OCI-LY7 (cell line): ENCODE measurements around the gene SMPD1. TPM values are rescaled to one million over a fixed set of nuclear protein-coding genes. Genes with fewer than 3 reads are reported as not detected.

Source experiments
- BruUV-seq: library from RNA; stranded (reverse); fragments of 400-500 nt; replicated peaks from 2 replicates; lab custom pipeline; 2021; lab: Mats Ljungman, UMichigan
- CTCF ChIA-PET: fragments of 300-600 bp; sonication (Branson Sonifier 250); formaldehyde crosslinking; loops from one replicate; lab custom pipeline; 2022; ENCODE audit warnings: antibody characterized with exemption; ENCODE audit not compliant: unreplicated experiment; lab: Charles Lee
- POLR2A ChIA-PET: fragments of 300-600 bp; sonication (Branson Sonifier 250); formaldehyde crosslinking; loops from one replicate; lab custom pipeline; 2022; ENCODE audit warnings: antibody characterized with exemption; lab: Charles Lee
- DNase-seq: peaks from one replicate; pipeline ENCODE4 v3.0.0-alpha.2; 2015; ENCODE audit warnings: low spot score
- H2AFZ ChIP-seq: fragments of 200-600 bp; sonication (generic), shearing (Covaris generic); 2 replicates; pipeline ENCODE4 v1.6.1; 2014; ENCODE audit warnings: mild to moderate bottlenecking, antibody characterized with exemption, low read length, moderate library complexity
- H3K27ac ChIP-seq: fragments of 200-600 bp; sonication (generic); 2 replicates; pipeline ENCODE4 v1.5.1; 2014; ENCODE audit warnings: mixed run types, low read depth, mild to moderate bottlenecking, moderate library complexity, low read length, inconsistent platforms; ENCODE audit not compliant: poor library complexity, severe bottlenecking
- H3K36me3 ChIP-seq: fragments of 200-600 bp; sonication (generic); 2 replicates; pipeline ENCODE4 v1.6.1; 2014; ENCODE audit warnings: mild to moderate bottlenecking, antibody characterized with exemption, low read length, moderate library complexity, mixed read lengths; ENCODE audit not compliant: insufficient read depth
- H3K4me1 ChIP-seq: fragments of 200-600 bp; sonication (generic); 2 replicates; pipeline ENCODE4 v1.5.1; 2014; ENCODE audit warnings: mild to moderate bottlenecking, low read length; ENCODE audit not compliant: insufficient read depth, poor library complexity, severe bottlenecking
- H3K4me2 ChIP-seq: fragments of 200-600 bp; sonication (generic); 2 replicates; pipeline ENCODE4 v1.6.1; 2014; ENCODE audit warnings: mild to moderate bottlenecking, low read length
- H3K4me3 ChIP-seq: fragments of 200-600 bp; sonication (generic); 2 replicates; pipeline ENCODE4 v1.5.1; 2014; ENCODE audit warnings: mild to moderate bottlenecking, low read depth, low read length; ENCODE audit not compliant: poor library complexity, severe bottlenecking
- H3K79me2 ChIP-seq: fragments of 200-600 bp; sonication (generic); 2 replicates; pipeline ENCODE4 v1.6.1; 2016; ENCODE audit warnings: low read depth, mild to moderate bottlenecking, low read length, moderate library complexity, mixed read lengths; ENCODE audit not compliant: insufficient read depth
- H3K9me2 ChIP-seq: fragments of 200-600 bp; sonication (generic); 2 replicates; pipeline ENCODE4 v1.6.1; 2016; ENCODE audit warnings: mild to moderate bottlenecking, low read length, mixed read lengths; ENCODE audit not compliant: insufficient read depth
- H3K9me3 ChIP-seq: fragments of 200-600 bp; sonication (generic); 2 replicates; pipeline ENCODE4 v1.6.1; 2014; ENCODE audit warnings: mild to moderate bottlenecking, mixed run types, low read length, mixed read lengths
- H4K20me1 ChIP-seq: fragments of 200-600 bp; sonication (generic); 2 replicates; pipeline ENCODE4 v1.6.1; 2014; ENCODE audit warnings: mild to moderate bottlenecking, antibody characterized with exemption, low read length, moderate library complexity, mixed read lengths; ENCODE audit not compliant: insufficient read depth
- CTCF ChIP-seq: fragments of 200-600 bp; sonication (generic); conservative IDR thresholded peaks from 2 replicates; pipeline ENCODE4 v1.5.1; 2014; ENCODE audit warnings: mild to moderate bottlenecking, antibody characterized with exemption, low read length, moderate library complexity, mixed read lengths
- EZH2phosphoT487 ChIP-seq: fragments of 200-600 bp; sonication (generic); IDR thresholded peaks from 2 replicates; pipeline ENCODE4 v1.6.1; 2018; ENCODE audit warnings: low read depth, borderline replicate concordance, mild to moderate bottlenecking, mixed run types, antibody characterized with exemption, low read length, moderate library complexity, mixed read lengths
- intact Hi-C: fragments of 100-400 bp; cut with micrococcal nuclease; formaldehyde crosslinking; loops from one replicate; pipeline ENCODE4 v1.10.0; 2022; ENCODE audit not compliant: unreplicated experiment
- total RNA-seq, 2 experiments: library from RNA; depleted of rRNA in 1 of 2; stranded (reverse); fragments of >200 nt in 1 of 2; shearing (Covaris generic) in 1 of 2; gene quantifications; 2 replicates each; pipeline ENCODE4 v1.2.3, GENCODE V29; 2014 to 2022

SMPD1 gene
- total RNA-seq, 2 experiments from 2014 or later: 5.1 to 11.9 TPM

GRCh38 chr11:6411594-6412031 is 21.3 kb downstream of the SMPD1 start:
- TF ChIP-seq EZH2phosphoT487 (no peak), CTCF (no peak)
- Histone ChIP-seq H3K4me2 (no peak overlapping the region), H3K79me2 (no peaks in the 10 kb centered on the region), H3K27ac (no peak overlapping the region), H2AFZ (no peak overlapping the region), H4K20me1 (no peaks in the 10 kb centered on the region), H3K9me2 (no peaks in the 10 kb centered on the region), H3K9me3 (no peaks in the 10 kb centered on the region), H3K4me3 (no peak overlapping the region), H3K36me3 (peaks cover 17% of the 10 kb centered on the region; the same call in 1 of the 2 replicates), H3K4me1 (peaks cover 23% of the 10 kb centered on the region)
- no peak for DNase-seq
- ChIA-PET POLR2A (interaction anchor here (0.7 to 1.0 kb wide), 4 partner anchors 9 to 874 kb away, joined by 3 to 4 read pairs (median 3); no protein-coding TSS in a partner anchor), CTCF (no interaction called here)
- intact Hi-C loops: no loop called here
- BruUV-seq: no TSS peak

- intact Hi-C loops: no loop called here
- Histone ChIP-seq H3K4me2 (no peak overlapping the region), H3K27ac (no peak overlapping the region), H2AFZ (no peak overlapping the region), H3K36me3 (peaks cover 17% of the 10 kb centered on the region; the same call in 1 of the 2 replicates), H3K9me3 (no peaks in the 10 kb centered on the region), H3K9me2 (no peaks in the 10 kb centered on the region), H3K79me2 (no peaks in the 10 kb centered on the region), H3K4me3 (no peak overlapping the region), H3K4me1 (peaks cover 27% of the 10 kb centered on the region), H4K20me1 (no peaks in the 10 kb centered on the region)
- ChIA-PET POLR2A (interaction anchor here (0.8 to 1.9 kb wide), 3 partner anchors 11 to 32 kb away, joined by 3 to 8 read pairs (median 3); no protein-coding TSS in a partner anchor), CTCF (interaction anchor here (0.8 to 1.4 kb wide), 2 partner anchors 11 to 30 kb away, joined by 3 read pairs; no protein-coding TSS in a partner anchor)
- BruUV-seq: no TSS peak
- no peak for DNase-seq
- TF ChIP-seq CTCF (no peak), EZH2phosphoT487 (no peak)
These were observed 23.5 kb downstream of the SMPD1 start for GRCh38 chr11:6413791-6414201.

GRCh38 chr11:6414874-6415328 is 24.6 kb downstream of the SMPD1 start:
- no peak overlapping the region for H3K4me3 ChIP-seq
- intact Hi-C loops: no loop called here
- TF ChIP-seq EZH2phosphoT487 (no peak), CTCF (no peak)
- H3K27ac ChIP-seq: no peak overlapping the region
- no peaks in the 10 kb centered on the region for H3K79me2 ChIP-seq
- peak; percentile 45 for DNase-seq
- peaks cover 9% of the 10 kb centered on the region; the same call in 1 of the 2 replicates for H3K36me3 ChIP-seq
- H3K4me2 ChIP-seq: peak overlapping the region; percentile 35
- H3K9me3 ChIP-seq: no peaks in the 10 kb centered on the region
- no peak overlapping the region for H2AFZ ChIP-seq
- H3K9me2 ChIP-seq: no peaks in the 10 kb centered on the region
- no TSS peak for BruUV-seq
- H3K4me1 ChIP-seq: peaks cover 32% of the 10 kb centered on the region
- H4K20me1 ChIP-seq: no peaks in the 10 kb centered on the region
- POLR2A ChIA-PET: interaction anchor here (1.9 kb wide), 1 partner anchor 31 kb away, joined by 8 read pairs; no protein-coding TSS in a partner anchor
- CTCF ChIA-PET: interaction anchor here (1.4 kb wide), 1 partner anchor 29 kb away, joined by 3 read pairs; no protein-coding TSS in a partner anchor
